Nephron progenitor cell (in vitro differentiated cells): ENCODE data around the gene ANKRD34A.
A peak's percentile ranks its signal among the peaks of the same experiment; 100 is the strongest.

Experiments used
- DNase-seq: peaks from one replicate; pipeline ENCODE4 v3.0.0; 2021
- H3K27ac Mint-ChIP-seq: 2 replicates; pipeline ENCODE4 v1.8.0; 2021; ENCODE audit warnings: mild to moderate bottlenecking, moderate library complexity, mixed read lengths
- H3K27me3 Mint-ChIP-seq: 2 replicates; pipeline ENCODE4 v1.8.0; 2021; ENCODE audit warnings: mild to moderate bottlenecking, low read depth, mixed read lengths; ENCODE audit not compliant: poor library complexity
- H3K36me3 Mint-ChIP-seq: 2 replicates; pipeline ENCODE4 v1.8.0; 2021; ENCODE audit warnings: low read depth, mixed read lengths
- H3K4me1 Mint-ChIP-seq: 2 replicates; pipeline ENCODE4 v1.8.0; 2021; ENCODE audit warnings: mixed read lengths
- H3K4me3 Mint-ChIP-seq: 2 replicates; pipeline ENCODE4 v1.8.0; 2021; ENCODE audit warnings: mild to moderate bottlenecking, moderate library complexity, mixed read lengths
- H3K9me3 Mint-ChIP-seq: 2 replicates; pipeline ENCODE4 v1.8.0; 2021; ENCODE audit warnings: mild to moderate bottlenecking, moderate library complexity, mixed read lengths
- TF ChIP-seq, protein P1 (sequence below): fragments of 200-600 bp; sonication (generic); IDR thresholded peaks from 2 replicates; pipeline ENCODE4 v1.5.0; 2021; ENCODE audit warnings: antibody characterized with exemption

Gene ANKRD34A

DNA sequence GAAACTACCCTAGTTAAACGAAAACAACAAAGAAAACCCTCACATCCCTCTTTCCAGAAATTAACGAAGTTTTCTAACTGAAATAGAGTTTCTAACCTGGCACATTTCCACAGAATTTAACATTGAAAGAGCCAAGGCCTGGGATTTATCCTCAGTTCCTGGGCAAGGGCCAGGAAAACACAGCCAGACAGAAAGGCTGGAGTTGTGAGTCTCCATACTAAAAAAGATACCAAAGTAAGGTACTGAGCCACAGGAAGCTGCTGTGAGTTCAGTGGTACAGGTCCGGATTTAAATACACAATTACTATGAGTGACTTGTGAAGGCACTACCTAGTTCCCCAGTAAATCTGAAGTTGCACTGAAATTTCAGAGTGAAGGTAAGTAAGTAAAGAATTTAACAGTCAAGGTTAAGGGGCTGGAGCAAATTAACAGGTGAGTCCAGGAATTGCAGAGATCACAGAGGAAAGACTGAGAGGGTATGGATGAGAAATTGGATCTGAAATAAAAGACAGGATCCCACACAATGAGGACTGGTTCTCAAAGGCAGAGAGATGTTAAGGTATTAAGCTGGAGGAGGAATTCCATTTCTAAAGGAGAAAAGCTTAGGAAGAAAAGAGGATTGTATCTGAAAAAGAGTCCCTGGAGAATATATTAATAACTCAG lies 7.5 kb downstream of the ANKRD34A start:
- DNase-seq = no peak
- Mint-ChIP-seq H3K4me1 (peaks cover 64% of the 10 kb centered on the region), H3K4me3 (peak overlapping the region; percentile 91), H3K27ac (peak overlapping the region; percentile 7), H3K36me3 (peaks cover 5% of the 10 kb centered on the region), H3K27me3 (peaks cover 41% of the 10 kb centered on the region), H3K9me3 (no peaks in the 10 kb centered on the region)
- TF ChIP-seq, protein P1, sequence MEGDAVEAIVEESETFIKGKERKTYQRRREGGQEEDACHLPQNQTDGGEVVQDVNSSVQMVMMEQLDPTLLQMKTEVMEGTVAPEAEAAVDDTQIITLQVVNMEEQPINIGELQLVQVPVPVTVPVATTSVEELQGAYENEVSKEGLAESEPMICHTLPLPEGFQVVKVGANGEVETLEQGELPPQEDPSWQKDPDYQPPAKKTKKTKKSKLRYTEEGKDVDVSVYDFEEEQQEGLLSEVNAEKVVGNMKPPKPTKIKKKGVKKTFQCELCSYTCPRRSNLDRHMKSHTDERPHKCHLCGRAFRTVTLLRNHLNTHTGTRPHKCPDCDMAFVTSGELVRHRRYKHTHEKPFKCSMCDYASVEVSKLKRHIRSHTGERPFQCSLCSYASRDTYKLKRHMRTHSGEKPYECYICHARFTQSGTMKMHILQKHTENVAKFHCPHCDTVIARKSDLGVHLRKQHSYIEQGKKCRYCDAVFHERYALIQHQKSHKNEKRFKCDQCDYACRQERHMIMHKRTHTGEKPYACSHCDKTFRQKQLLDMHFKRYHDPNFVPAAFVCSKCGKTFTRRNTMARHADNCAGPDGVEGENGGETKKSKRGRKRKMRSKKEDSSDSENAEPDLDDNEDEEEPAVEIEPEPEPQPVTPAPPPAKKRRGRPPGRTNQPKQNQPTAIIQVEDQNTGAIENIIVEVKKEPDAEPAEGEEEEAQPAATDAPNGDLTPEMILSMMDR = no peak

DNA sequence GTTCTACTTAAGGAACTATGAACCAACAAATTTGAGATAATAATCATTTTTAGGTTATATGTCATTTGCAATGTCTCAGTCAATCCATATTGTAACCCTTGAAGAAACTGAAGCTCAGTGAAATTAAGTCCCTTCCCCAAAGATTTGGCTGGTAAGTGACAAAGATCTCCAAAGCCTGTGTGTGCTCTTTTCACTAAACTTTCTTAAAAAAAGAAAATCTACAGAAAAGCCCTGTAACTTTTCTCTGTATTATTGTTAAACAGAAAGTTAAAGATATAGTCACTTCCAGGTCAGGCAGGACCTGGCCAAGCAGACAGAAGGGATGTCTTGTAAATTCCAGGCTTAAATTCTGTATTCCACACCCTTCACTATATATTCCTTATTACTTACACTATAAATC lies 8.0 kb downstream of the ANKRD34A start:
- Mint-ChIP-seq H3K27me3 (peaks cover 36% of the 10 kb centered on the region), H3K9me3 (no peaks in the 10 kb centered on the region), H3K27ac (no peak overlapping the region), H3K4me3 (peak overlapping the region; percentile 91), H3K36me3 (peaks cover 10% of the 10 kb centered on the region), H3K4me1 (peaks cover 59% of the 10 kb centered on the region)
- no peak for DNase-seq
- TF ChIP-seq, protein P1 = no peak

DNA sequence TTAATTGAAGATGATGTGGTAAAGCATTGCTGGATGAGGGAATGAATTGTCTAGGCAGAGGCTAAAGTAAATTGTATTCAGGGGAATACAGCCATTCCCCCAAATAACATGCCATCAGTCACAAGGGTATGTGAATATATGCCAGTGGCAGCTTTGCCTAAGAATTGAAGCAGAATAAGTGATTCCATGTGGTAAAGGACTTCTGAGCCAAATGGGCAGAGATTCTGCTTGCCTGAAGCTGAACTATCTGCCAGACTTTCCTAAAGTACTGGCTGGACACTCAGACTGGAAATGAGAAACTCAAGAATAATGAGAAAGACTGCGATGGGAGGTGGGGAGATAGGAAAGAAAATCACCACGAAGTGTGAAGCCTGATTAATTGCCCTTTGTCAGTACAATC lies 8.9 kb downstream of the ANKRD34A start:
- Mint-ChIP-seq H3K36me3 (peaks cover 12% of the 10 kb centered on the region), H3K9me3 (no peaks in the 10 kb centered on the region), H3K27me3 (peaks cover 28% of the 10 kb centered on the region), H3K27ac (no peak overlapping the region), H3K4me1 (peaks cover 53% of the 10 kb centered on the region), H3K4me3 (peak overlapping the region; percentile 91)
- DNase-seq = no peak
- TF ChIP-seq, protein P1 = no peak

GRCh38 chr1:145953861-145954260 lies 10.5 kb downstream of the ANKRD34A start:
- H3K36me3 Mint-ChIP-seq = peaks cover 23% of the 10 kb centered on the region
- no peaks in the 10 kb centered on the region for H3K9me3 Mint-ChIP-seq
- no peak for DNase-seq
- peaks cover 48% of the 10 kb centered on the region for H3K4me1 Mint-ChIP-seq
- H3K4me3 Mint-ChIP-seq = no peak overlapping the region
- peaks cover 15% of the 10 kb centered on the region for H3K27me3 Mint-ChIP-seq
- TF ChIP-seq, protein P1 = no peak
- H3K27ac Mint-ChIP-seq = no peak overlapping the region

- TF ChIP-seq, protein P1 = no peak
- Mint-ChIP-seq H3K9me3 (no peaks in the 10 kb centered on the region), H3K36me3 (peaks cover 28% of the 10 kb centered on the region), H3K27me3 (peaks cover 8% of the 10 kb centered on the region), H3K4me3 (no peak overlapping the region), H3K27ac (no peak overlapping the region), H3K4me1 (peaks cover 38% of the 10 kb centered on the region)
- DNase-seq = no peak
These were observed 11.5 kb downstream of the ANKRD34A start for GRCh38 chr1:145952903-145953302.

DNA sequence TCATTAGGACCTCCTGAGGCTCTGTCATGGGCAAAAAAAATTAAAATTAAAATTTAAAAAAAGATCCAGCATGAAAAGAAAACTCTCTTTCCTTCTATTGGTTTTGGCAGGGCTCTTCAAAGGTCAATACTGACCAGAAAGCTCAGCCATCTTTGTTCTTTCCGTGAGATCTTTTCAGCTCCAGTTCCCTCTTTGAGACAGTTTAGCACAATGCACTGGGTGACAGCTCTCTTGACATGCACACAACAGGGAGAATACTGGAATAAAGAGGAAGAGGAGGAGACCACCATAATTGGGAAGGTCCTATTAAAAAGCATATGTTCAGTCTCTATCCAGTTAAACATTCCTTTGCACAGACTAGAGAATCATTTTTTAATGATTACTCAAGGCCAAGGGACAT lies 12.8 kb downstream of the ANKRD34A start:
- peaks cover 29% of the 10 kb centered on the region for H3K4me1 Mint-ChIP-seq
- peaks cover 8% of the 10 kb centered on the region for H3K27me3 Mint-ChIP-seq
- peak overlapping the region; percentile 5 for H3K27ac Mint-ChIP-seq
- DNase-seq = no peak
- no peaks in the 10 kb centered on the region for H3K9me3 Mint-ChIP-seq
- no peak overlapping the region for H3K4me3 Mint-ChIP-seq
- TF ChIP-seq, protein P1 = no peak
- H3K36me3 Mint-ChIP-seq = peaks cover 35% of the 10 kb centered on the region
